SKM-1 (cell line): ENCODE results near the gene ERFE.

Experiments
- DNase-seq: peaks from one replicate; lab custom pipeline; 2025; ENCODE audit not compliant: unreplicated experiment; lab: John Stamatoyannopoulos, UW

Gene ERFE

GRCh38 chr2:238202326-238203093 lies 43.7 kb downstream of the ERFE start:
- no peak for DNase-seq

GRCh38 chr2:238203094-238203972 lies 44.6 kb downstream of the ERFE start, which contains the start of gene ILKAP:
TSS of gene ILKAP (minus strand) at chr2:238203695. CDS start at chr2:238203553, 142 bp downstream.
- peak; percentile 83 for DNase-seq

DNA sequence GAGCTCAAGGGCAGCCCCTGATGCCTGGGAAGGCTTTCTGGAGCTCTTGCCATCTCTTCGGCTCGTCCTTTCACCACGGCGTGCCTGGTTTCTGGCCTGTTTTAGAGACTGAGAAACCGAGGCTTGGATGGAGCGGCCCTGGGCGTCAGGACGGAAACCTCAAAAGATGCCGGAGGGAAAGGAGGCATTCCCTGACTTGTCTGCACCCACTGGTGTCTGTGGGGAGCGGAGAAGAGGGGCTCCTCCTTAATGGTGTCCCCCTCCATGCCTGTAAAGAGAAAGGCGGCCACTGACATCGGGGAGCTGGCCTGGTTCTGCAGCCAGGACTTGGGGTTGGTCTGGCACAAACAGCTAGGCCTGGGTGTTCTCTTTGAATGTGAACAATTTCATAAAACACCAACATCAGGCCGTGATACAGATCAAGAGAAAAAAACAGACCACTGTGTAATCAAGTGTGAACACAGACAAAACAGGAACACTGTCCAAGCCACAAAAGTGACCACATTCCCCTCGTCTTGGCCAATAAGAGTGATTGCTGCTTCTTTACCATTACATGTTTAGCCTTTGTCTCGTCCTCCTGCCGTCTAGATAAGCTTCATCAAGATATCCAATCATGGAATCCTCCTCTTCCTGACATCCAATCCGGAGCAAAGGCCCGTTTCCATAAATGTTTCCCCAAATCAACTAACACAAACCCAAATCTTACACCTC lies 45.4 kb downstream of the ERFE start:
- peak; percentile 76 for DNase-seq

GRCh38 chr2:238207006-238207405 lies 48.2 kb downstream of the ERFE start:
- DNase-seq, result no peak

- no peak for DNase-seq
Observed at GRCh38 chr2:238216651-238217184, 57.9 kb downstream of the ERFE start.
